ENCODE results near the gene AGBL1.

AGBL1 gene

DNA sequence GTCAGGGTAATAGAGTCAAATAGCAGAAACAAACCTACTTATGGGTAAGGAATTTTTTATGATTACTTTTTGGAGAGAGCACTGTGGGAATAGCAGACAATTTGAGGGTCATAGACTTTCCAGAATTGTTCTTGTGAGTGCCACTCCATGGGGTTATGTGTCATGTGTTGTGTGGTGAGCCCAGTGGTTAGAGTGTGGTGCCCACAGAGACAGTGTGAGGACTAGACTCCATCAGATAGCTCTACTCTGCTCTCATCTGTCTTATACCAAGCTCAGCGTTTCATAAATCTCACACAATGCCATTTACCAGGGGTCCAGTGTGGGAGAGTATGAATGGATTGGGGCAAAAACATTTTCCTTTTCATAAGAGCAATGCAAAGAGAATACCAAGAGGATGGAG, 188.9 kb downstream of the AGBL1 start:
- ChIA-PET CTCF (no interaction called here), POLR2A (no interaction called here)
- H3K4me3 ChIP-seq (ENCODE audit: low read depth, low read length), result no peak overlapping the region
- TF ChIP-seq, protein P1, sequence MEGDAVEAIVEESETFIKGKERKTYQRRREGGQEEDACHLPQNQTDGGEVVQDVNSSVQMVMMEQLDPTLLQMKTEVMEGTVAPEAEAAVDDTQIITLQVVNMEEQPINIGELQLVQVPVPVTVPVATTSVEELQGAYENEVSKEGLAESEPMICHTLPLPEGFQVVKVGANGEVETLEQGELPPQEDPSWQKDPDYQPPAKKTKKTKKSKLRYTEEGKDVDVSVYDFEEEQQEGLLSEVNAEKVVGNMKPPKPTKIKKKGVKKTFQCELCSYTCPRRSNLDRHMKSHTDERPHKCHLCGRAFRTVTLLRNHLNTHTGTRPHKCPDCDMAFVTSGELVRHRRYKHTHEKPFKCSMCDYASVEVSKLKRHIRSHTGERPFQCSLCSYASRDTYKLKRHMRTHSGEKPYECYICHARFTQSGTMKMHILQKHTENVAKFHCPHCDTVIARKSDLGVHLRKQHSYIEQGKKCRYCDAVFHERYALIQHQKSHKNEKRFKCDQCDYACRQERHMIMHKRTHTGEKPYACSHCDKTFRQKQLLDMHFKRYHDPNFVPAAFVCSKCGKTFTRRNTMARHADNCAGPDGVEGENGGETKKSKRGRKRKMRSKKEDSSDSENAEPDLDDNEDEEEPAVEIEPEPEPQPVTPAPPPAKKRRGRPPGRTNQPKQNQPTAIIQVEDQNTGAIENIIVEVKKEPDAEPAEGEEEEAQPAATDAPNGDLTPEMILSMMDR (IDR thresholded peaks at IDR 0.05; ENCODE audit: insufficient read depth, low read length, missing control alignments), result no peak
- no peak for DNase-seq (ENCODE audit: low read depth, low spot score)

- POLR2A ChIA-PET, result no interaction called here
Measured at GRCh38 chr15:86273309-86273708, 193.6 kb downstream of the AGBL1 start.

DNA sequence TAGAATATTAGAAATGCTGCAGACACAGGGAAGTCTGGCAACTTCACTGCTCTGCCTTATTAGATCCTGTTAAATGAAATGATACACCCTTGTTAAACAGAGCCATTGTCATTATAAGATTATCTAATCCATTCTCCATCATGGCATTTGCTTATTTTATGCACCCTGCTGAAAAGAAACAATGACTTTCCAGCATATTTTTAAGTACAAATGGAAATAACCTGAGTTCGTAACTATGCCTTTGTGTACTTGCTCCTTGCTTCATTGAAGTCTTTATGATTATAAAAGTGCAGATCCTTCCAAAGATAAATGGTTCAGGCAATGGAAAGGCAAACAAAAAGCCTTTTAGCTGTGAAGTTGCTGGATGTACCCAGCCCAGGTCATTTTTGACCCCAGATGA, 195.7 kb downstream of the AGBL1 start:
- TF ChIP-seq, protein P1 (IDR thresholded peaks at IDR 0.05; ENCODE audit: insufficient read depth, low read length, missing control alignments), result no peak
- CTCF ChIA-PET, result no interaction called here
- H3K4me3 ChIP-seq (ENCODE audit: low read depth, low read length), result no peak overlapping the region
- no peak for DNase-seq (ENCODE audit: low read depth, low spot score)
- POLR2A ChIA-PET, result no interaction called here

More at GRCh38 chr15:86273309-86273708, 193.6 kb downstream of the AGBL1 start:
- H3K4me3 ChIP-seq (ENCODE audit: low read depth, low read length), result no peak overlapping the region
- TF ChIP-seq, protein P1 (IDR thresholded peaks at IDR 0.05; ENCODE audit: insufficient read depth, low read length, missing control alignments), result no peak
- CTCF ChIA-PET, result no interaction called here
- no peak for DNase-seq (ENCODE audit: low read depth, low spot score)

DNA sequence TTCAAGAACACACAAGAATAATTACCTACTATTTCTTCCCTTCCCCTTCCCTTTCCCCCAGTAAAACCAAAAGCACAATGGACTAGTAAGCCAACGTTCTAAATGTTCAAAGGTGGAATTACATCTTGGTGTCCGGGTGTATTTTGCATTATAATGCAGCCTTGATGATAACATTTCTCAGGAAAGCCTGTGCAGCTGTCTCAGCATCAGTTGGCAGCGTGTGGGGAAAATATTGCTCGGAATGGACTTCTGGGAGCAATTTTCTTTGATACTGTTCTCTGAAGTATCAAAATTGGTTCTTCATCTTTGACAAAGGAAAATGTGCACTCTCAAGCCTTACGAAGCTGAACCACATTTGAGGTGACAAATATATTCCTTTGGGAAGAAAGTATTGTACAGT, 198.9 kb downstream of the AGBL1 start:
- DNase-seq (ENCODE audit: low read depth, low spot score), result no peak
- TF ChIP-seq, protein P1 (IDR thresholded peaks at IDR 0.05; ENCODE audit: insufficient read depth, low read length, missing control alignments), result no peak
- no peak overlapping the region for H3K4me3 ChIP-seq (ENCODE audit: low read depth, low read length)
- ChIA-PET POLR2A (no interaction called here), CTCF (no interaction called here)

DNA sequence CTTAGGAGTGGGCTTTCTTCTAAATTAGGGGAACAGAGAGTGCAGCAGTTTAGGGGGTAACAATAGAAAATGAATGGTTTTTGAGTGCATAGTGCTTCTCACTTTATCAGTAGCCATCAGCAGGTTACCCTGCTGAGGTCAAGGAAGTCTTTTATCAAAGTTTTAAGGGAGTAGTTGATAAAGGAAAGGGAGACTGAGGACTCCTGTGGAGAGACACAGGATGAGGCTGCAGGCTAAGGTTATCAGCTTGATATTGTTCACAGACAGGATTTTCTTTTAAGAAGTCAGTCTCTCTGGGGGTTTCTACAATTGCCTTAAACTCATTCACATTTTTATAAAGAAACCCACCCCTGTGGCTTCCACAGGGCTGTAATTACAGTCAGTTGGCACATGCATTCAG, 205.0 kb downstream of the AGBL1 start:
- H3K4me3 ChIP-seq (ENCODE audit: low read depth, low read length), result no peak overlapping the region
- TF ChIP-seq, protein P1 (IDR thresholded peaks at IDR 0.05; ENCODE audit: insufficient read depth, low read length, missing control alignments), result no peak
- ChIA-PET CTCF (no interaction called here), POLR2A (no interaction called here)
- DNase-seq (ENCODE audit: low read depth, low spot score), result no peak

DNA sequence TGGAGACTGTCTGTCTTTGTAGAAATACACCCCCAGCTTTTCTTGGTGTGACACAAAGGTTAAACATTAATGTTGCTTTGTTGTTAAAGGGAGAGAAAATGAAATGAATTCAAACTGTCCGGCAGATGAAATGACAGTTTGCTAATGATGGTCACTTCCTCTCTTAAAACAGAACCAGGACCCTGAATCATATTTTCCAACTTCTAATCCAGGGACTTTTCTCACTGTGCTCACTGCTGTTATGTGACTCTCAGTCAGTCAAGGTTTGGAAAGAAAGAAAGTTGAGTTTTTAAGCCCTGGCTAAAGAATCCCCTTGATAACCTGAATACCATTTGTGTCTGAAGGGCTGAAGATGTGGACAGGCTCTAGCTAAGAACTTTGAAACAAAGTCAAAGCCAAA, 215.8 kb downstream of the AGBL1 start:
- TF ChIP-seq, protein P1 (IDR thresholded peaks at IDR 0.05; ENCODE audit: insufficient read depth, low read length, missing control alignments), result no peak
- H3K4me3 ChIP-seq (ENCODE audit: low read depth, low read length), result no peak overlapping the region
- ChIA-PET CTCF (no interaction called here), POLR2A (no interaction called here)
- DNase-seq (ENCODE audit: low read depth, low spot score), result no peak
